Neural cell (in vitro differentiated cells): ENCODE results near the gene ITPRID1. TPM values are rescaled to one million over a fixed set of nuclear protein-coding genes. Genes with fewer than 3 reads are reported as not detected.

ENCODE experiments used
- H2AFZ ChIP-seq: fragments of 200-600, 300-800 bp; sonication (generic), shearing (Covaris generic); 2 replicates; pipeline ENCODE4 v1.6.0; 2014; ENCODE audit warnings: low read depth, mild to moderate bottlenecking, antibody characterized with exemption, low read length, moderate library complexity
- H3F3A ChIP-seq: fragments of 200-600 bp; shearing (Covaris generic); 2 replicates; pipeline ENCODE4 v1.6.1; 2016; ENCODE audit warnings: mild to moderate bottlenecking, moderate library complexity, mixed read lengths, antibody characterized with exemption, low read length; ENCODE audit not compliant: insufficient read depth, poor library complexity, severe bottlenecking
- H3K27ac ChIP-seq: fragments of 200-600, 300-800 bp; sonication (generic), shearing (Covaris generic); 2 replicates; pipeline ENCODE4 v1.5.1; 2014; ENCODE audit warnings: mild to moderate bottlenecking, low read length, moderate library complexity
- H3K27me3 ChIP-seq: fragments of 300-800, 200-600 bp; sonication (generic), shearing (Covaris generic); 2 replicates; pipeline ENCODE4 v1.6.0; 2014; ENCODE audit warnings: mild to moderate bottlenecking, low read depth, low read length, moderate library complexity; ENCODE audit not compliant: insufficient read depth
- H3K36me3 ChIP-seq: fragments of 300-800, 200-600 bp; sonication (generic), shearing (Covaris generic); 2 replicates; pipeline ENCODE4 v1.5.1; 2014; ENCODE audit warnings: mild to moderate bottlenecking, antibody characterized with exemption, low read length, moderate library complexity; ENCODE audit not compliant: insufficient read depth
- H3K4me2 ChIP-seq: fragments of 300-800, 200-600 bp; sonication (generic), shearing (Covaris generic); 2 replicates; pipeline ENCODE4 v1.6.0; 2014; ENCODE audit warnings: mild to moderate bottlenecking, low read length
- H3K4me3 ChIP-seq: fragments of 300-800, 200-600 bp; sonication (generic), shearing (Covaris generic); 2 replicates; pipeline ENCODE4 v1.5.1; 2014; ENCODE audit warnings: mild to moderate bottlenecking, low read length, moderate library complexity
- H3K79me2 ChIP-seq: fragments of 200-600 bp; shearing (Covaris generic); replicated peaks from 2 replicates; pipeline ENCODE4 v1.6.0; 2014; ENCODE audit warnings: mild to moderate bottlenecking, low read length, moderate library complexity; ENCODE audit not compliant: insufficient read depth
- H3K9ac ChIP-seq: fragments of 300-800, 200-600 bp; sonication (generic), shearing (Covaris generic); 2 replicates; pipeline ENCODE4 v1.6.1; 2016; ENCODE audit warnings: mild to moderate bottlenecking, low read length, mixed read lengths
- H3K9me2 ChIP-seq: fragments of 200-600 bp; shearing (Covaris generic); 2 replicates; pipeline ENCODE4 v1.6.1; 2016; ENCODE audit warnings: mild to moderate bottlenecking, low read length, mixed read lengths; ENCODE audit not compliant: insufficient read depth
- H3K9me3 ChIP-seq: fragments of 200-600, 300-800 bp; sonication (generic), shearing (Covaris generic); 2 replicates; pipeline ENCODE4 v1.6.1; 2016; ENCODE audit warnings: mild to moderate bottlenecking, mixed run types, low read length, moderate library complexity, mixed read lengths
- H4K20me1 ChIP-seq: fragments of 200-600 bp; shearing (Covaris generic); 2 replicates; pipeline ENCODE4 v1.6.1; 2016; ENCODE audit warnings: mild to moderate bottlenecking, mixed run types; ENCODE audit not compliant: insufficient read depth
- EP300 ChIP-seq: fragments of 450-650 bp; conservative IDR thresholded peaks from 2 replicates; pipeline ENCODE4 v1.6.1; 2014; ENCODE audit warnings: antibody characterized with exemption, mild to moderate bottlenecking, moderate library complexity; ENCODE audit not compliant: poor library complexity, severe bottlenecking
- EZH2 ChIP-seq: fragments of 200-600, 300-800 bp; shearing (Covaris generic), sonication (generic); IDR thresholded peaks from 2 replicates; pipeline ENCODE4 v1.6.1; 2014; ENCODE audit warnings: antibody characterized with exemption, low read length, borderline replicate concordance, mild to moderate bottlenecking; ENCODE audit not compliant: insufficient read depth, poor library complexity, severe bottlenecking
- MXI1 ChIP-seq: fragments of 450-650 bp; conservative IDR thresholded peaks from 2 replicates; pipeline ENCODE4 v1.6.1; 2014; ENCODE audit warnings: antibody characterized with exemption, mild to moderate bottlenecking; ENCODE audit not compliant: poor library complexity, severe bottlenecking
- POLR2AphosphoS5 ChIP-seq: IDR thresholded peaks from 2 replicates; pipeline ENCODE4 v1.6.1; 2012
- RAD21 ChIP-seq: fragments of 450-650 bp; conservative IDR thresholded peaks from 2 replicates; pipeline ENCODE4 v1.6.1; 2014; ENCODE audit warnings: antibody characterized with exemption, mild to moderate bottlenecking, moderate library complexity
- SMC3 ChIP-seq: fragments of 450-650 bp; conservative IDR thresholded peaks from 2 replicates; pipeline ENCODE4 v1.6.1; 2014; ENCODE audit warnings: antibody characterized with exemption, mild to moderate bottlenecking, moderate library complexity; ENCODE audit not compliant: poor library complexity
- TAF1 ChIP-seq: IDR thresholded peaks from 2 replicates; pipeline ENCODE4 v1.6.1; 2012; ENCODE audit warnings: low read depth
- polyA plus RNA-seq: library from polyadenylated mRNA; depleted of rRNA; stranded (reverse); fragments of >200 nt; gene quantifications from 2 replicates; pipeline ENCODE4 v1.2.3, GENCODE V29; 2014
- TF ChIP-seq, protein P1 (sequence below): fragments of 450-650 bp; IDR thresholded peaks from 2 replicates; pipeline ENCODE4 v1.5.1; 2014; ENCODE audit warnings: antibody characterized with exemption, mild to moderate bottlenecking, moderate library complexity; ENCODE audit not compliant: poor library complexity, severe bottlenecking
- TF ChIP-seq, protein P2 (sequence below): IDR thresholded peaks from 2 replicates; pipeline ENCODE4 v1.6.1; 2012; ENCODE audit warnings: borderline replicate concordance

ITPRID1 gene
- polyA plus RNA-seq, 1 donor from 2014 or later = not detected

- H3K9me2 ChIP-seq = no peaks in the 10 kb centered on the region
- no peaks in the 10 kb centered on the region for H3K27me3 ChIP-seq
- no peaks in the 10 kb centered on the region for H3K9me3 ChIP-seq
- H3K79me2 ChIP-seq = no peaks in the 10 kb centered on the region
- H3K4me2 ChIP-seq = no peak overlapping the region
- no peak overlapping the region for H3K4me3 ChIP-seq
- TF ChIP-seq, protein P1, sequence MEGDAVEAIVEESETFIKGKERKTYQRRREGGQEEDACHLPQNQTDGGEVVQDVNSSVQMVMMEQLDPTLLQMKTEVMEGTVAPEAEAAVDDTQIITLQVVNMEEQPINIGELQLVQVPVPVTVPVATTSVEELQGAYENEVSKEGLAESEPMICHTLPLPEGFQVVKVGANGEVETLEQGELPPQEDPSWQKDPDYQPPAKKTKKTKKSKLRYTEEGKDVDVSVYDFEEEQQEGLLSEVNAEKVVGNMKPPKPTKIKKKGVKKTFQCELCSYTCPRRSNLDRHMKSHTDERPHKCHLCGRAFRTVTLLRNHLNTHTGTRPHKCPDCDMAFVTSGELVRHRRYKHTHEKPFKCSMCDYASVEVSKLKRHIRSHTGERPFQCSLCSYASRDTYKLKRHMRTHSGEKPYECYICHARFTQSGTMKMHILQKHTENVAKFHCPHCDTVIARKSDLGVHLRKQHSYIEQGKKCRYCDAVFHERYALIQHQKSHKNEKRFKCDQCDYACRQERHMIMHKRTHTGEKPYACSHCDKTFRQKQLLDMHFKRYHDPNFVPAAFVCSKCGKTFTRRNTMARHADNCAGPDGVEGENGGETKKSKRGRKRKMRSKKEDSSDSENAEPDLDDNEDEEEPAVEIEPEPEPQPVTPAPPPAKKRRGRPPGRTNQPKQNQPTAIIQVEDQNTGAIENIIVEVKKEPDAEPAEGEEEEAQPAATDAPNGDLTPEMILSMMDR = no peak
- TF ChIP-seq MXI1 (no peak), RAD21 (no peak), POLR2AphosphoS5 (no peak), EZH2 (no peak), TAF1 (no peak), EP300 (no peak), SMC3 (no peak)
- TF ChIP-seq, protein P2, sequence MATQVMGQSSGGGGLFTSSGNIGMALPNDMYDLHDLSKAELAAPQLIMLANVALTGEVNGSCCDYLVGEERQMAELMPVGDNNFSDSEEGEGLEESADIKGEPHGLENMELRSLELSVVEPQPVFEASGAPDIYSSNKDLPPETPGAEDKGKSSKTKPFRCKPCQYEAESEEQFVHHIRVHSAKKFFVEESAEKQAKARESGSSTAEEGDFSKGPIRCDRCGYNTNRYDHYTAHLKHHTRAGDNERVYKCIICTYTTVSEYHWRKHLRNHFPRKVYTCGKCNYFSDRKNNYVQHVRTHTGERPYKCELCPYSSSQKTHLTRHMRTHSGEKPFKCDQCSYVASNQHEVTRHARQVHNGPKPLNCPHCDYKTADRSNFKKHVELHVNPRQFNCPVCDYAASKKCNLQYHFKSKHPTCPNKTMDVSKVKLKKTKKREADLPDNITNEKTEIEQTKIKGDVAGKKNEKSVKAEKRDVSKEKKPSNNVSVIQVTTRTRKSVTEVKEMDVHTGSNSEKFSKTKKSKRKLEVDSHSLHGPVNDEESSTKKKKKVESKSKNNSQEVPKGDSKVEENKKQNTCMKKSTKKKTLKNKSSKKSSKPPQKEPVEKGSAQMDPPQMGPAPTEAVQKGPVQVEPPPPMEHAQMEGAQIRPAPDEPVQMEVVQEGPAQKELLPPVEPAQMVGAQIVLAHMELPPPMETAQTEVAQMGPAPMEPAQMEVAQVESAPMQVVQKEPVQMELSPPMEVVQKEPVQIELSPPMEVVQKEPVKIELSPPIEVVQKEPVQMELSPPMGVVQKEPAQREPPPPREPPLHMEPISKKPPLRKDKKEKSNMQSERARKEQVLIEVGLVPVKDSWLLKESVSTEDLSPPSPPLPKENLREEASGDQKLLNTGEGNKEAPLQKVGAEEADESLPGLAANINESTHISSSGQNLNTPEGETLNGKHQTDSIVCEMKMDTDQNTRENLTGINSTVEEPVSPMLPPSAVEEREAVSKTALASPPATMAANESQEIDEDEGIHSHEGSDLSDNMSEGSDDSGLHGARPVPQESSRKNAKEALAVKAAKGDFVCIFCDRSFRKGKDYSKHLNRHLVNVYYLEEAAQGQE = no peak
- H2AFZ ChIP-seq = no peak overlapping the region
- H3K36me3 ChIP-seq = no peaks in the 10 kb centered on the region
- no peak overlapping the region for H3K9ac ChIP-seq
- H4K20me1 ChIP-seq = no peaks in the 10 kb centered on the region
- no peaks in the 10 kb centered on the region for H3F3A ChIP-seq
- no peak overlapping the region for H3K27ac ChIP-seq
Measured at GRCh38 chr7:31679574-31680305, 165.8 kb downstream of the ITPRID1 start.

DNA sequence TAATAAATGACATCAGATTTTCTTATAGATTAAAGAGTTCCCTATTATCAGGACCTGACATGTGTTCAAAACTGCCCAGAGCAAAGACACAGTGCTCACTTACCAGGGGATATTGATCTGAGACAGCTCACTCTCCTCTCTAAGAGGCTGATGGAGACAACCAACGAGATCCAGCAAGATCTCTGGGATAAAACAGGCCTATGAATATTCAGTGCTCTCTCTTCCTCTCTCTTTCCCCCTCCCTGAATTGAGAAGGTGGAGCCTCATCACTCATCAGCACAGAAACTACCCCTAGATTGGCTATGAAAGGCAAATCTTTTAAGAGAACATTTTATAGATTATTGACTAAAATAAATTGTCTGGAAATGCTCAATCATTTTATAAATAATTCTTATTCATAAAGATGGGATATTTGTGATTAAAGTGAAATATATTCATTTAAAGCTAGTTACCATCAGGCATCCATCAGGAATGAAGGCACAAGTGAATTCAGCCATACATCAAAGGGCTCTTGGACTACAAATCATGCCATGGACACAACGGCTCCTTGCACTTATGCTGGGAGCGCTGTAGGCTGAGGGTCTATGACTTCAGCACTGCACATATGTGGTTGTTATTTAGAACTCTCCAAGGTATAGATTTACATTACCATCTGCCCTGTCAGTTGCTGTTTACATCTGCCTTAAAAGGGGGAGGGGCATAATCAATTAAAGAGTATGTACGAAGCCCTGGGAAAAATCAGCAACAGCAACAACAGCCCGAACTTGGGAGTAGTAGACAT lies 169.7 kb downstream of the ITPRID1 start:
- Histone ChIP-seq H3K9ac (no peak overlapping the region), H3K4me3 (no peak overlapping the region), H3K27ac (no peak overlapping the region), H3K4me2 (no peak overlapping the region), H3K9me3 (no peaks in the 10 kb centered on the region), H3K27me3 (no peaks in the 10 kb centered on the region), H2AFZ (no peak overlapping the region), H3K79me2 (no peaks in the 10 kb centered on the region), H3F3A (no peaks in the 10 kb centered on the region), H4K20me1 (no peaks in the 10 kb centered on the region), H3K36me3 (no peaks in the 10 kb centered on the region), H3K9me2 (no peaks in the 10 kb centered on the region)
- TF ChIP-seq, protein P2 = no peak
- TF ChIP-seq POLR2AphosphoS5 = no peak
- TF ChIP-seq RAD21 = no peak
- TF ChIP-seq, protein P1 = no peak
- TF ChIP-seq TAF1 = no peak
- TF ChIP-seq SMC3 = no peak
- TF ChIP-seq EP300 = no peak
- TF ChIP-seq MXI1 = no peak
- no peak for TF ChIP-seq EZH2
